Calu3 (cell line): Measurements from ENCODE around the gene HLTF. TPM values are rescaled to one million over a fixed set of nuclear protein-coding genes. Genes with fewer than 3 reads are reported as not detected.

ENCODE experiments used
- BruUV-seq: library from RNA; stranded (reverse); fragments of 400-500 nt; replicated peaks from 2 replicates; lab custom pipeline; 2021; lab: Mats Ljungman, UMichigan
- CTCF ChIA-PET: fragments of 300-600 bp; sonication (Branson Sonifier 250); formaldehyde crosslinking; loops from one replicate; lab custom pipeline; 2022; ENCODE audit warnings: antibody characterized with exemption; lab: Charles Lee
- DNase-seq: peaks from one replicate; pipeline ENCODE4 v3.0.0; 2022
- H3K27ac Mint-ChIP-seq: one replicate; pipeline ENCODE4 v1.8.0; 2022; ENCODE audit warnings: mixed read lengths; ENCODE audit not compliant: unreplicated experiment
- H3K27me3 Mint-ChIP-seq: one replicate; pipeline ENCODE4 v1.8.0; 2022; ENCODE audit warnings: mixed read lengths; ENCODE audit not compliant: unreplicated experiment
- H3K36me3 Mint-ChIP-seq: one replicate; pipeline ENCODE4 v1.8.0; 2022; ENCODE audit warnings: mild to moderate bottlenecking, moderate library complexity, mixed read lengths; ENCODE audit not compliant: insufficient read depth, unreplicated experiment
- H3K4me1 Mint-ChIP-seq: one replicate; pipeline ENCODE4 v1.8.0; 2022; ENCODE audit warnings: mild to moderate bottlenecking, low read depth, mixed read lengths; ENCODE audit not compliant: unreplicated experiment
- H3K4me3 Mint-ChIP-seq: one replicate; pipeline ENCODE4 v1.8.0; 2022; ENCODE audit warnings: mild to moderate bottlenecking, low read depth, moderate library complexity, mixed read lengths; ENCODE audit not compliant: unreplicated experiment
- H3K9me3 Mint-ChIP-seq: one replicate; pipeline ENCODE4 v1.8.0; 2022; ENCODE audit warnings: low read depth, mixed read lengths; ENCODE audit not compliant: unreplicated experiment
- CTCF ChIP-seq: fragments of 200-600 bp; IDR thresholded peaks from one replicate; pipeline ENCODE4 v1.8.0; 2022; ENCODE audit warnings: antibody characterized with exemption; ENCODE audit not compliant: unreplicated experiment
- intact Hi-C: fragments of 100-400 bp; cut with micrococcal nuclease; formaldehyde crosslinking; loops from one replicate; pipeline ENCODE4 v1.10.0; 2022; ENCODE audit not compliant: unreplicated experiment
- total RNA-seq: library from RNA; stranded (reverse); gene quantifications from 2 replicates; pipeline ENCODE4 v1.2.3, GENCODE V29; 2022

The HLTF gene
- total RNA-seq, 1 experiment from 2014 or later: 63.5 TPM

DNA sequence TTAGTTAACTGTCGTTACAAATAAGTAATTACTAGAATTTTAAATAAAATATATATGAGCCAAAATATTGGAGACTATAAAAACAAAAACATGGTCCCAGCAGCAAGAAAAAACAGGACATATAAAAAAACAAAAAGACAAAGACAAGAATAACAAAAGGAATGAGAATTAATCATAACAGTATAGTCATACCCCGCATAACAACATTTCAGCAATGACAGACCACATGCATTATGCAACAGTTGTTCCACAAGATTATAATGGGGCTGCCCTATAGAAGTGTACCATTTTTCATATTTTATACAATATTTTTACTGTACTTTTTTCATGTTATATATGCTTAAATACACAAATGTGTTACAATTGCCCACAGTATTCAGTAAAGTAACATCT lies 5.6 kb downstream of the HLTF start:
- H3K36me3 Mint-ChIP-seq: peaks cover 19% of the 10 kb centered on the region
- no peak overlapping the region for H3K4me3 Mint-ChIP-seq
- no TSS peak for BruUV-seq
- no peaks in the 10 kb centered on the region for H3K9me3 Mint-ChIP-seq
- DNase-seq: no peak
- intact Hi-C loops: no loop called here
- CTCF ChIA-PET: no interaction called here
- peaks cover 20% of the 10 kb centered on the region for H3K4me1 Mint-ChIP-seq
- no peak for TF ChIP-seq CTCF
- H3K27me3 Mint-ChIP-seq: no peaks in the 10 kb centered on the region
- H3K27ac Mint-ChIP-seq: no peak overlapping the region

- no peak for TF ChIP-seq CTCF
- H3K4me1 Mint-ChIP-seq: peaks cover 14% of the 10 kb centered on the region
- no peak for DNase-seq
- CTCF ChIA-PET: no interaction called here
- no peaks in the 10 kb centered on the region for H3K27me3 Mint-ChIP-seq
- no peak overlapping the region for H3K27ac Mint-ChIP-seq
- H3K9me3 Mint-ChIP-seq: no peaks in the 10 kb centered on the region
- H3K4me3 Mint-ChIP-seq: no peak overlapping the region
- intact Hi-C loops: no loop called here
- H3K36me3 Mint-ChIP-seq: peaks cover 14% of the 10 kb centered on the region
- no TSS peak for BruUV-seq
These were observed 6.2 kb downstream of the HLTF start for GRCh38 chr3:149080011-149080698.

DNA sequence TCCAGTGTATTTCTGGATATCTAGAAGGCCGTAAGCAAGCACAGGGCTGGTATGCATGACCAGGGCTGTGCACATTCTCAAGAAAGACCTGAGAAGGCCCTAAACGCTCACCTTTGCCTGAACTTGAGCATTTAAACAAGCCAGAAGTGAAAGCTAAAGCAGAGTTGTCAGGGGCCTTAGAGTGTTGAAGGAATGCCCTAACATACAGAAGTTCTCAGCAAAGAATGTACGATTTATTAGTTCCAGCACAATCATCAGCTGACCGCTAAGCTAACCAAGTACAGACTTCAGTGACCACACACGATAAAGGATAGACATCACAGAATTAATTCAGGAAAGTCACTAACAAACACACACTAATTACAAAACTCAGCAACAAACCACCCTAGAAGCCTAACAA lies 8.7 kb downstream of the HLTF start:
- Mint-ChIP-seq H3K27ac (peak overlapping the region; percentile 12), H3K27me3 (no peaks in the 10 kb centered on the region), H3K4me1 (no peaks in the 10 kb centered on the region), H3K4me3 (no peak overlapping the region), H3K9me3 (no peaks in the 10 kb centered on the region), H3K36me3 (peaks cover 5% of the 10 kb centered on the region)
- CTCF ChIA-PET: interaction anchor here (1.0 kb wide), 1 partner anchor 148 kb away, joined by 3 read pairs; no protein-coding TSS in a partner anchor
- no peak for TF ChIP-seq CTCF
- no TSS peak for BruUV-seq
- intact Hi-C loops: no loop called here
- no peak for DNase-seq

DNA sequence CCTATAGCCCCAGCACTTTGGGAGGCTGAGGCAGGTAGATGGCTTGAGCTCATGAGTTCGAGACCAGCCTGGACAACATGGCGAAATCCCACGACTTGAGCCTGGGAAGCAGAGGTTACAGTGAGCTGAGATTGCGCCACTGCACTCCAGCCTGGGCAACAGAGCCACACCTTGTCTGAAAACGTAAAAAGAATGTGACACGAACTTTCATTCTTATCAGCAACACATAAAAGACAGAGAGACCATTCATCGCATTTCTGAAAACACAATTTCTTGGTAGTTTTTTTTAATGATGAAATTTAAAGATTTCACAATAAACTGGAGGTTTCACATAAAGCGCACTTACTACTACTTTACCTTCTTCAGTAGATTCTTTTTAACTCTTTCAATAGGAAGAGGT lies 18.4 kb downstream of the HLTF start:
- intact Hi-C loops: no loop called here
- H3K27ac Mint-ChIP-seq: no peak overlapping the region
- no peak overlapping the region for H3K4me3 Mint-ChIP-seq
- H3K27me3 Mint-ChIP-seq: no peaks in the 10 kb centered on the region
- H3K36me3 Mint-ChIP-seq: peaks cover 18% of the 10 kb centered on the region
- CTCF ChIA-PET: interaction anchor here (0.7 kb wide), 1 partner anchor 820 kb away, joined by 3 read pairs; no protein-coding TSS in a partner anchor
- no peaks in the 10 kb centered on the region for H3K9me3 Mint-ChIP-seq
- no peaks in the 10 kb centered on the region for H3K4me1 Mint-ChIP-seq
- no TSS peak for BruUV-seq
- DNase-seq: no peak
- TF ChIP-seq CTCF: no peak
